Right lobe of liver (tissue), 6 donors: ENCODE results near the gene CLRN3. TPM values are rescaled to one million over a fixed set of nuclear protein-coding genes. Genes with fewer than 3 reads are reported as not detected.

Source experiments
- ATAC-seq, 4 donors: fragments of 200-7000 bp; cut with Tn5 transposase; one replicate each; pipeline ENCODE4 v1.9.1; 2020; ENCODE audit warnings: mild to moderate bottlenecking in 4 of 4, moderate library complexity in 4 of 4
- DNase-seq, 3 donors: peaks; one replicate each; pipeline ENCODE4 v3.0.0-alpha.2; 2020
- H3K27ac ChIP-seq, 3 donors: fragments of 200-600 bp; one replicate each; pipeline ENCODE4 v1.8.0; 2022
- H3K27me3 ChIP-seq, 2 donors: fragments of 200-600 bp; one replicate each; pipeline ENCODE4 v1.8.0; 2022
- H3K36me3 ChIP-seq, 4 donors: fragments of 200-600 bp; sonication (generic) in 1 of 4; one replicate each; pipeline versions ENCODE4 v1.5.1 to v1.8.0; 2017 to 2022; ENCODE audit warnings: control low read depth in 1 of 4
- H3K4me1 ChIP-seq, 4 donors: fragments of 200-600 bp; sonication (generic) in 1 of 4; one replicate each; pipeline versions ENCODE4 v1.5.1 to v1.8.0; 2017 to 2022; ENCODE audit warnings: control low read depth in 1 of 4
- H3K4me3 ChIP-seq, 3 donors: fragments of 200-600 bp; one replicate each; pipeline ENCODE4 v1.8.0; 2022
- H3K9me3 ChIP-seq, 4 donors: fragments of 200-600 bp; sonication (generic) in 1 of 4; one replicate each; pipeline versions ENCODE4 v1.5.1 to v1.8.0; 2017 to 2022; ENCODE audit warnings: control low read depth in 1 of 4
- POLR2A ChIP-seq: fragments of 450-650 bp; IDR thresholded peaks from one replicate; pipeline ENCODE4 v1.6.1; 2017; ENCODE audit warnings: antibody characterized with exemption, mild to moderate bottlenecking
- WGBS: methylation state at CpG from one replicate; pipeline ENCODE4 v1.1.6; 2018; ENCODE audit warnings: low coverage, low lambda C conversion rate; ENCODE audit not compliant: insufficient coverage; ENCODE audit errors: missing lambda C conversion rate; 5-methylcytosine and 5-hydroxymethylcytosine counted together
- intact Hi-C, 2 donors: fragments of 100-400 bp; cut with DNase I; formaldehyde crosslinking; loops; one replicate each; pipeline versions ENCODE4 v1.11.2 to v1.14.1; 2022
- total RNA-seq, 6 experiments: library from RNA; depleted of rRNA in 2 of 6; stranded (reverse); fragments of >200 nt in 2 of 6; fragmentation: NEBNext Ultra II Directional in 3 of 6; extraction: Animal tissue kit (Norgen Biotek cat#: 25700) in 3 of 6; gene quantifications; one replicate each; pipeline versions ENCODE4 v1.1.0 to v1.2.4, GENCODE V29; 2016 to 2023
- TF ChIP-seq, protein P1 (sequence below), 4 donors: fragments of 200-600 bp in 3 of 4; fragments of 450-650 bp in 1 of 4; IDR thresholded peaks; one replicate each; pipeline versions ENCODE4 v1.5.1 to v1.8.0; 2016 to 2022; ENCODE audit warnings: antibody characterized with exemption in 4 of 4, mild to moderate bottlenecking in 2 of 4
- donor health status: DM: no; HTN: yes; CAD: no.
- donor health status: DM: no; HTN: no; CAD: no.
- donor health status: DM: no; HTN: no; CAD: no.
- donor health status: DM: no; HTN: yes; CAD: no.
- donor health status: DM: no; HTN: yes; CAD: no.

The CLRN3 gene
- total RNA-seq, 6 experiments from 2014 or later: 9.6 to 28.5 (median 18.1) TPM

DNA sequence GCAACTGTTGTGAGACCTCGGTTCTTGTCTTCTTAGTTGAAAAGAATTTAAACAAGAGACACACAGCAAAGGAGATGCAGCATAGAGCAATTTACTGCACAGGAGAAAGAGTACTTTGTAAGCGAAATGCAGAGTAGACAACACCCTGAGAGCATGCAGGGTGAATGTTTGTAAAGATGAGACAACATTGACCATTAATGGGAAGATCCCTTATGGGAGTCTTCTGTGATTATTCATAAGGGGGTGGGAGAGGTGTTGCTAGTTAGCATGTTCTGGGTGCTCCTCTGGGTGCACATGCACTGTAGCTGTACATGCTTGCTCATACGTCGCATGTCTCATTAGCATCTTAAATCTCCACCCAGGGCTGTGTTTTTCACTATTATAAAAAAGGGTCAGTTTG, 62.3 kb downstream of the CLRN3 start:
- TF ChIP-seq, protein P1, sequence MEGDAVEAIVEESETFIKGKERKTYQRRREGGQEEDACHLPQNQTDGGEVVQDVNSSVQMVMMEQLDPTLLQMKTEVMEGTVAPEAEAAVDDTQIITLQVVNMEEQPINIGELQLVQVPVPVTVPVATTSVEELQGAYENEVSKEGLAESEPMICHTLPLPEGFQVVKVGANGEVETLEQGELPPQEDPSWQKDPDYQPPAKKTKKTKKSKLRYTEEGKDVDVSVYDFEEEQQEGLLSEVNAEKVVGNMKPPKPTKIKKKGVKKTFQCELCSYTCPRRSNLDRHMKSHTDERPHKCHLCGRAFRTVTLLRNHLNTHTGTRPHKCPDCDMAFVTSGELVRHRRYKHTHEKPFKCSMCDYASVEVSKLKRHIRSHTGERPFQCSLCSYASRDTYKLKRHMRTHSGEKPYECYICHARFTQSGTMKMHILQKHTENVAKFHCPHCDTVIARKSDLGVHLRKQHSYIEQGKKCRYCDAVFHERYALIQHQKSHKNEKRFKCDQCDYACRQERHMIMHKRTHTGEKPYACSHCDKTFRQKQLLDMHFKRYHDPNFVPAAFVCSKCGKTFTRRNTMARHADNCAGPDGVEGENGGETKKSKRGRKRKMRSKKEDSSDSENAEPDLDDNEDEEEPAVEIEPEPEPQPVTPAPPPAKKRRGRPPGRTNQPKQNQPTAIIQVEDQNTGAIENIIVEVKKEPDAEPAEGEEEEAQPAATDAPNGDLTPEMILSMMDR (IDR thresholded peaks at IDR 0.05): no peak
- no peak for TF ChIP-seq POLR2A
- no peak overlapping the region for H3K4me3 ChIP-seq
- DNase-seq: no peak
- WGBS: 67% methylated on average over 4 of the region's 4 CpGs
- no peaks in the 10 kb centered on the region for H3K36me3 ChIP-seq
- H3K9me3 ChIP-seq: no peaks in the 10 kb centered on the region
- H3K4me1 ChIP-seq: no peaks in the 10 kb centered on the region
- H3K27ac ChIP-seq: no peak overlapping the region
- H3K27me3 ChIP-seq: no peaks in the 10 kb centered on the region
- intact Hi-C loops: no loop called here
- no peak for ATAC-seq

Other genes starting within 250 kb of the CLRN3 start
- not detected for gene FOXI2, start 155.8 kb downstream of the CLRN3 start, total RNA-seq
- gene PTPRE, start 14.2 kb upstream of the CLRN3 start, total RNA-seq: 1 to 10 TPM; 2.3 to 9.2 (median 2.7) TPM
- 1 to 10 TPM in 4 of 6 experiments, under 1 TPM in 2; 0.42 to 4.6 (median 1.9) TPM for gene MKI67, start 233.5 kb upstream of the CLRN3 start, total RNA-seq